Left renal cortex interstitium (tissue), 4 donors: ENCODE measurements around the gene STAT5A. TPM values are rescaled to one million over a fixed set of nuclear protein-coding genes. Genes with fewer than 3 reads are reported as not detected.
"Not testable (repeated sequence)": the region's sequence is repeated elsewhere in the genome, so short reads cannot be mapped to it uniquely, and the experiment has no call there.

ENCODE experiments used
- DNase-seq, 4 donors: peaks; one replicate each; pipeline ENCODE4 v3.0.0-alpha.2; 2013; ENCODE audit warnings: low read depth in 4 of 4, low spot score in 2 of 4, missing footprints in 1 of 4
- polyA plus RNA-seq, 4 donors: library from polyadenylated mRNA; unstranded; fragments of 120-200 nt; gene quantifications; one replicate each; pipeline ENCODE4 v1.2.1, GENCODE V29; 2013; ENCODE audit not compliant: insufficient read length in 4 of 4

STAT5A gene
- polyA plus RNA-seq, 4 donors: 5.5 to 8.7 (median 7.4) TPM

DNA sequence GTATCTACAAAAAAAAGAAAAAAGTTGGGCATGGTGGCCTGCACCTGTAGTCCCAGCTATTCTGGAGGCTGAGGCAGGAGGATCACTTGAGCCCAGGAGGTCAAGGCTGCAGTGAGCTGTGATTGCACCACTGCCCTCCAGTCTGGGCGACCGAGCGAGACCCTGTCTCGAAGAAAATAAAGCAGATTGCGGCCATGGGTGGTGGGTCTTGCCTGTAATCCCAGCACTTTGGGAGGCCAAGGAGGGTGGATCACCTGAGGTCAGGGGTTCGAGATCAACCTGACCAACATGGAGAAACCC lies 16.7 kb downstream of the STAT5A start:
- not testable (repeated sequence) for DNase-seq

DNA sequence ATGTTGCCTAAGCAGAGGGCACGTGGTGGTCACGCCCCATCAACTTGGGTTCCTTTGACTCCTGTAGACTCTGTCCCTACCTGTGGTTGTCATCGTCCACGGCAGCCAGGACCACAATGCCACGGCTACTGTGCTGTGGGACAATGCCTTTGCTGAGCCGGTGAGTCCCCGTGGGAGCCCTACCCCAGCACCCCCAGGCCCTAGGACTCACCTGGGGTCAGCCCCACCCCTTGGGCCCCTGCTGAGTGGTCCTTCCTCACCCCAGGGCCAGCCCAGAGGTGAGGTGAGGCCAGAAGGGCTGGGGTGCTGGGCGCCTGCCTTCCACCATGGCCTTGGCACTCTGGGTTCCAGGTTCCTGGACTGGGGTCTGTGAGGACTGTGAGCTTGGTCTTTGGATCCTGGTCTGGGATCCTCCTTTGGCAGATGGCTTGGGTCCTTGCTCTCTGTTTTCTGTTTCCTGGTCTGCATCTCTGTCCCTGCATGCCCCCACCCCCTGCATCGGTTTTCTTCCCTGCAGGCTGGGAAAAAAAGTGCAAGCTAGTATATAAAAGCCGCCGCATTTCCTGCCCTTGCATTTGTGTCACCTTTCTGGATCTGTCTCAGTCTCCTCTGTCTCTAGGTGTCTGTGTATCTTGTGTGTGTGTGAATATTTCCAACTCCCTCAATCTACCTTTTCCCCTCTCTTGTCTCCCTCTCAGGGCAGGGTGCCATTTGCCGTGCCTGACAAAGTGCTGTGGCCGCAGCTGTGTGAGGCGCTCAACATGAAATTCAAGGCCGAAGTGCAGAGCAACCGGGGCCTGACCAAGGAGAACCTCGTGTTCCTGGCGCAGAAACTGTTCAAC lies 17.5 kb downstream of the STAT5A start:
- no peak for DNase-seq

DNA sequence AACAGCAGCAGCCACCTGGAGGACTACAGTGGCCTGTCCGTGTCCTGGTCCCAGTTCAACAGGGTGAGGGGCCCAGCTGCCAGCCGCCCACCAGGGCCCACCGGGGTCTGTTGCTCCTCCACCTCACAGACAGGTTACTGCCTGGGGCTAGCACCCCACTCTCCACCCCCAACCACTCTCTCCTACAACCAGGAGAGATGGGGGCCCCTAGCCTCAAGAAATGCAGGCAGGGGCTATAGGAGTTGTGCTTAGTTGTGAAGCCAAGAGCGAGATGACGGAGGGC lies 18.0 kb downstream of the STAT5A start:
- no peak for DNase-seq

DNA sequence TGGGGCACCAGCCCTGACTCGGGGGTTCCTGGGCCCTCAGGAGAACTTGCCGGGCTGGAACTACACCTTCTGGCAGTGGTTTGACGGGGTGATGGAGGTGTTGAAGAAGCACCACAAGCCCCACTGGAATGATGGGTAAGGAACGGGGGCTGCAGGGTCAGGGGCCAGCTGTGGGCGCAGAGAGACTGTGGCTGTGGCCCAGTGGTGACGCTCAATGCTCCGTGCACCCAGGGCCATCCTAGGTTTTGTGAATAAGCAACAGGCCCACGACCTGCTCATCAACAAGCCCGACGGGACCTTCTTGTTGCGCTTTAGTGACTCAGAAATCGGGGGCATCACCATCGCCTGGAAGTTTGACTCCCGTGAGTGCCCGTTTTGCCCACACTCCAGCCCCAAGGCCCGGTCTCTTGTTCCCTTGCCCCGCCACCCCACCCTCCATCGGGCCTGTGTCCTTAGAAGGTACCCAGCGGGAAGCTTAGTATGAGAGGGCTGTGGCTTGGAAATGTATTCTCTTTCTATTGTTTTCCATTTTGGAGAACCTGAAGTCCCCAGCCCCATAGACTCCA lies 19.1 kb downstream of the STAT5A start:
- no peak for DNase-seq

DNA sequence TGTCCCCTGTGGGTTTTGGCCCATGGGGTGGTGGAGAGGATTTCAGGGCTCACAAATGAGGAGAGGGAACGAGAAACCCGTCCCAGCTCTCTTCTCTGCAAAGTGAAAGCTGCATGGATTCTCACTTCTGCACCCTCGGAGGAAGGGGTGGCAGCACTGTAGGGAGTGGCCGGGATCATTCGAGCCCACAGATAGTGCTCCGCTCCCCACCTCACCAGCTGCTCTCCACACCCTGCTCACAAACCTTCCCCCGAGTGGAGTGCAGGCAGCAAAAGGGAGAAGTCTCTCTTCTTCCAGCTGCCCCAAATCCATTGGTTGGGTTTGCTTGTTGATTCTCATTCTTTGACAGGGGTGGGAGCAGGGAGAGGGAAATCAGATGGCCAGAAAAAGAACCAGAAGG lies 20.1 kb downstream of the STAT5A start:
- DNase-seq: no peak

DNA sequence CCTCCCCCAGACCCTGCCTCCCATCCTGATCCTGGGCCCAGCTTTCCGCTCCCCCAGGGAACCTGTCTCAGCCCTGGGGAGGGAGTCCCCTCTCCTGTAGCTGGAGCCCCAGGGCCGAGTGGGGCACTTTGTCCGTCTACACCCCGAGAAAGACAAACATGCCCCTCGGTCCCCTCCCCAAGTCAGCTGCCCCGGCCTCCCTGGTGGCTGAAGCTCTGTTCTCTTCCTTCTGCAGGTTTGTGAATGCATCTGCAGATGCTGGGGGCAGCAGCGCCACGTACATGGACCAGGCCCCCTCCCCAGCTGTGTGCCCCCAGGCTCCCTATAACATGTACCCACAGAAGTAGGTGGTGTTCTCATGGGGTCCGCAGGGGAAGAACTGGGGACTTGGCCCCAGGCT lies 20.8 kb downstream of the STAT5A start:
- no peak for DNase-seq

DNA sequence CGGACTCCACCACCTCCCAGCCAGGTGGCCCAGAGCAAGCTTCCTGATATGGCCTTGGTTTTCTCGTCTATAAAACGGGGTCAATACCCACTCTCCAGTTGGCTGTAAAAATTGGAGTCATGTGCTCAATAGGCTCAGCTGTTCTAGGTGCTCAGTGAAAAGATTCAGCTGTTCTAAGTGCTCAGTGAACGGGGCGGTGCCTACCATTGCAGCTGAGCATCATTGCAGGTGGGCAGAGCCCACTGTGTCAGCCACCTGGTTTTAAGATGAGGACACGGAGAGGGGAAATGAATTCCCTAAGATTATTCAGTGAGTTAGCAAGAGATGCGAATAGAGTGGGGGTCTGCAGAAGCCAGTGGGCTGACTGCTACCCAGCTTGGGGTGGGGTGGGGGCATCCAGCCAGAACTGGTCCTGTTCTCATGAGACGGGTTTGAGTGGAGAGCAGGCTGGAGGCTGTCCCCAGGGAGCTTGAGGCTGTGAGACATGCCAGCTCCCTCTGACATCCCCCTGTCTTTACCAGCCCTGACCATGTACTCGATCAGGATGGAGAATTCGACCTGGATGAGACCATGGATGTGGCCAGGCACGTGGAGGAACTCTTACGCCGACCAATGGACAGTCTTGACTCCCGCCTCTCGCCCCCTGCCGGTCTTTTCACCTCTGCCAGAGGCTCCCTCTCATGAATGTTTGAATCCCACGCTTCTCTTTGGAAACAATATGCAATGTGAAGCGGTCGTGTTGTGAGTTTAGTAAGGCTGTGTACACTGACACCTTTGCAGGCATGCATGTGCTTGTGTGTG lies 21.9 kb downstream of the STAT5A start:
- DNase-seq: no peak

DNA sequence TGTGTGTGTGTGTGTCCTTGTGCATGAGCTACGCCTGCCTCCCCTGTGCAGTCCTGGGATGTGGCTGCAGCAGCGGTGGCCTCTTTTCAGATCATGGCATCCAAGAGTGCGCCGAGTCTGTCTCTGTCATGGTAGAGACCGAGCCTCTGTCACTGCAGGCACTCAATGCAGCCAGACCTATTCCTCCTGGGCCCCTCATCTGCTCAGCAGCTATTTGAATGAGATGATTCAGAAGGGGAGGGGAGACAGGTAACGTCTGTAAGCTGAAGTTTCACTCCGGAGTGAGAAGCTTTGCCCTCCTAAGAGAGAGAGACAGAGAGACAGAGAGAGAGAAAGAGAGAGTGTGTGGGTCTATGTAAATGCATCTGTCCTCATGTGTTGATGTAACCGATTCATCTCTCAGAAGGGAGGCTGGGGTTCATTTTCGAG lies 22.5 kb downstream of the STAT5A start:
- no peak for DNase-seq

DNA sequence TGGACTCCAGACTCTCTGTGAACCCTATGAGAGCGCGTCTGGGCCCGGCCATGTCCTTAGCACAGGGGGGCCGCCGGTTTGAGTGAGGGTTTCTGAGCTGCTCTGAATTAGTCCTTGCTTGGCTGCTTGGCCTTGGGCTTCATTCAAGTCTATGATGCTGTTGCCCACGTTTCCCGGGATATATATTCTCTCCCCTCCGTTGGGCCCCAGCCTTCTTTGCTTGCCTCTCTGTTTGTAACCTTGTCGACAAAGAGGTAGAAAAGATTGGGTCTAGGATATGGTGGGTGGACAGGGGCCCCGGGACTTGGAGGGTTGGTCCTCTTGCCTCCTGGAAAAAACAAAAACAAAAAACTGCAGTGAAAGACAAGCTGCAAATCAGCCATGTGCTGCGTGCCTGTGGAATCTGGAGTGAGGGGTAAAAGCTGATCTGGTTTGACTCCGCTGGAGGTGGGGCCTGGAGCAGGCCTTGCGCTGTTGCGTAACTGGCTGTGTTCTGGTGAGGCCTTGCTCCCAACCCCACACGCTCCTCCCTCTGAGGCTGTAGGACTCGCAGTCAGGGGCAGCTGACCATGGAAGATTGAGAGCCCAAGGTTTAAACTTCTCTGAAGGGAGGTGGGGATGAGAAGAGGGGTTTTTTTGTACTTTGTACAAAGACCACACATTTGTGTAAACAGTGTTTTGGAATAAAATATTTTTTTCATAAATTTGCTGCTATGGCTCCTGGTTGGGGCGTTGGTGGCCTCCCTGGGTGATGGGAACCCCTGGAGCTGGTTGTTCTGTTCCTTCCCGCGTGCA lies 23.1 kb downstream of the STAT5A start:
- peak in 3 of 4 donors; percentile 63 to 87 (median 79) for DNase-seq

DNA sequence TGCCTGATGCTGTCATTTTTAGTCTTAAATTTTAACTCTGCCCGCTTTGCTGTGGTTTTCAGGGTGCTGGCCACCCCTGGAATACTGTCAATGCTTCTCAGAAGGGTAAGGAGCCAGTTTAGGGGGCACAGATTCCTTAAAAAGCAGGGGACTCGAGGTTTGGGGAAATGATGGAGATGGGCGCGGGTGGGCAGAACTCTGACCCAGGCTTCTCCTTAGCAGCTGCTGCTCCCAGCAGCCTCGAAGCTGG lies 23.7 kb downstream of the STAT5A start:
- no peak for DNase-seq

DNA sequence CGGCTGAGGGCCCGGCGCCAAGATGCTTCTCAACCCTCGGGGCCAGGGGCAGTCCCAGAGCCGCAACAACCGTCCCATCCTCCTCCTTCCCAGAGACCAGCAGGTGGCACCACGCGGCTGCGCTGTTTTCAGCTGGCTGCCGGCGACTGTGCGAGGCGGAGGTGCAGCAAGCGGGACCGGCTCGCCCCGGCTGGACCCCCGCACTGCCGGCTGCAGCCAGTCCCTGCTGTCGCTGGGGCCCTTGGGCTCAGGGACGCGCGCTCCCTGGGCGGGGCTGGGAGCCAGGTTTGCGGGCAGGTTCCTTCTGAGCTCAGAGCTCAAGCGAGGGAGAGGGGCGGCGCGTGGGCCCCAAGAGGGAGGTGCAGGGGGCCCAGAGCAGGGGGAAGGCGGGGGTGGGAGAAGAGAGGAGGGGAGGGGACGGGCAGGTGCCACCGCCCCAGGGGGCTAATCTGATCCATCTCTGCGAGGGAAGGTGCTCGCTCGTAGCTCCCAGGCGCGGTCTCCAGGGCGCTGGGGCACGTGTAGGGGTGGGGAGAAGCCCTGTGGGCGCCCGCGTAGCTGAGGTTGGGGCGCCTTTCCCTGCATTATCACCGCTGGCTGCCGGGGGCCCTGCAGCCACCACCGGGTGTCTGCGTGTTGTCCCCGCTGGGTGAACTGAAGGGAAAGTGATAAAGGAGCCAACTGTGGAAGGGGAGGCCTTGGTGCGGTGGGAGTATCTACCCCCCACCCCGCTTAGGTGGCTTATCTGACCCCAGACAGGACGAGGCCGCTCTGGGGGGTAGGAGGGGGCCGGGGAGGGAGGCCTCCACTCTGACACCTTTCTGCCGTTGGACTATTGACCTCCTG lies 24.2 kb downstream of the STAT5A start:
- DNase-seq: peak in 3 of 4 donors; percentile 61 to 80 (median 79)

DNA sequence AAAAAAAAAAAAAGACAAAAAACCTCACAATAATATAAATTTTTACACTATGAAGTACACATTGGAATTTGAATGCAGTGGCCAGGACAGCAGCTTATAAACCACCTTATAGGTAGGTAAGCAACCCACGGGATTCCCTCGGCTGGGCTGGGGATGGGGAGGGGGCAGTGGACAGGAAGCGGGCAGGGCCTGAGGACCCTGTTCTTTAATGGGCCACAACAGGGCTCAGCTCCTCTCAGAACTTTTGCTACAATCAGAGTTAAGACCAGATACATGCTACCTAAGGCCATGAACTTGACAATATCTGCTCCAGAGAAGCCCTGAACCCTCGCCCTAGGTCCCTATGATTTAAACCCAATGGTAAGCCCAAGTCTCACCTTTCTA lies 25.1 kb downstream of the STAT5A start:
- DNase-seq: no peak

DNA sequence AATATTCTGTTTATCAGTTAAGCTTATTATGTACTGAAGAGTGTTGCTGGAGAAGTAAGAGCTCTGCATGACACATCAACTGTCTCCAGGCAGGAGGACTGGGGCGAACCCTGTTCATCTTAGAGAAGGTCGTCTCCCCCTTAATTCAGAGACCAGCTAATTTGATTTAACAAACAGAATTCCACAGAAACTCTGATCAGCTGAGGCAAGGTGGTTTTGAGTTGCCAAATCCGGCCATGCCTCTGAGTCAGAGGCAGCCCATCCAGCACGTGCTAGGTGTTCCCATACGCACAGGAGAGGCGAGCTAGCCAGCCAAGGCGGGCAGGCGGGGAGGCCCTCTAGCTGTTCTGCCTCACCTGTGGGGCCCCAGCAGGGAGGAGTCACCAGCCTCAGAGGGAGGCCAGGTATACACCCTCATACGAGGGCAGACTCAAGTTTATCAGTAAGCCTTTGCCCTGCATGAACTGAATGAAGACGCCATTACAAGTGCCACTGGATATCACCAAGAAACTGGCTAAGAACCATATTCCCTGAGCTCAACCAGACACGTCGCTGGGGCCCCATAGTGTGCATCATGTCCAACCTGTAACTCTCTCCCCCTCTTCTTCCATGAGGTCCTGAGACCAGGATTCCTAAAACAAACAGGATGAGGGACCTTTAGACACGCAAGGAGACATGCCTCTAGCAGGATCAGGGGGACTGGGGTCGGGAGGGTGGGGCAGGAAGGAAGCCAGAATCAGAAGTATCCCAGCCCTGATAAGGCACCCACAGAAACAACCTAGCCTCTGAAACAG lies 25.7 kb downstream of the STAT5A start:
- DNase-seq: no peak

DNA sequence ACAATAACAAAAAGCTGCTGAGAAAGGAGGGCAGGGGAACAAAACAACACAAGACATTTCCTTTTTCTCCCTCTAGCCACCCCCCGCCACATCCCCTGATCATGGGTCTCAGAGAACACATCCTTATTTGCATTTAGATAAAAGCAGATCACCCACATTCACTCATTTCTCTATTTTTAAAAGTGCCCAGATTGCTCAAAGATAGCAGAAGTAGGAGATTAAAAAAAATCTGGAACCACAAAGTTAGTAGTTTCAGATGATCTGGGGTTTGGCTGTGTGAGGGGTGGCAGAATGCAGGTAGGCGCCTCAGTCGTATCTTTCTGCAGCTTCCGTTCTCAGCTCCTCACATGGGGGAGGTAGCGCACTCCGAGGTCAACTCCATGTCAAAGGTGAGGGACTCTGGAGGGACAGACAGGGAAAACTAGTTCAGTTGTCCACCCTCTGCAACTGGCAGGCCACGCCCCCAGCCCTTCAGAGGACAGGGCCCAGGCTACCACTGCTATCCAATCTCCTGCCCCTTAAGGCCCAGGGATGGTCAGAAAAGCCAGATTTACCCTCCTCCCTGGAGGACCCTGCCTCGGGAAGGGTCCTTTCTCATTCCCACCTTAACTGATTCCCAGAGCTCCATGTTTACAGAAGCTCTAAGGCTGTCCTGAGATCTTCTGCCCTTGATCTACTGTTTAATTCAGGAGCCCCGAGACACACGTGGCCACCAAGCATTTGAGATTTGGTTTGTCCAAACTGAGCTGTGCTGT lies 27.3 kb downstream of the STAT5A start:
- no peak for DNase-seq

DNA sequence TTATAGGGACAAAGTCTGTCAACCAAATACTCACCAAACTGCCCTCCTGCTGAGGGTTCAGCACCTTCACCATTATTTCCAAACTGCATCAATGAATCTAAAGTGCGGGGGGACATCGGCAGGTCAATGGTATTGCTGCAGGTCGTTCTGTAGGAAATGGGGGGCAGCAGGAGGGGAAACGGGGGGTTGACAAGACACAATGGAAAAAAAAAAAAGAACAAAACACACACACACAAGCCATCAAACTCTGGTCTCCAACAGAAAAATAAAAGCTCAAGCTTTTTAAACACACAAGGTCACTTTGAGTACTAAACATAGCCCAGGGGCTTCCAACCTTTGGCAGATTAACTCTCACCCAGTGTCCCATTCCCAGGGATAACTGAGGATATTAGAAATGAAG lies 28.5 kb downstream of the STAT5A start:
- DNase-seq: no peak

DNA sequence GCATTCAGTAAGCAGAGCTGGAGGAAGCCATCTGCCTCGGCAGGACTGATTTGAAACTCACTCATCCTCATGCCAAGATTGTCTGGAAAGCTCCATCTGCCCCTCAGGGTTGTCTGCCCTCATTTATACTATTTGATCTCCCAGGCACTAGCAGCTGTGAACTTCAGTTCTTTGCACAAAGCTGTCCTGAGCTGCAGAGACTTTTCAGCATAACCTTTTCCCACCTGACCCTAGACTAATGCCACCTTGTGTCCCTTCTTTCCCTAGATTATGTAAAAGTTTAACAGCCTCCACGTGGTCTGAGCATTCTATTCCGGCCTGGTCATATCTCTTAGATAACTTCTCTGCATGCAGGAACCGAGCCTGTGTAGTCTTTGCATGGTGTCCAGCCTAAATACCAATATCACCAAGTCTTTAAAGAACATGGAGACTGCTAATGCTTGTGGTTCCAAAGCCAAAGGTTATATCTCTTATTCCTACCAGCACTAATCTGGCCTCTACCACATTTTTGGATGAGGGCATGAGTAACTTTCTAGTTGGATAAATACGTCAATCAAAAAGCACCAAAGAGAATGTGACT lies 29.1 kb downstream of the STAT5A start:
- no peak for DNase-seq

DNA sequence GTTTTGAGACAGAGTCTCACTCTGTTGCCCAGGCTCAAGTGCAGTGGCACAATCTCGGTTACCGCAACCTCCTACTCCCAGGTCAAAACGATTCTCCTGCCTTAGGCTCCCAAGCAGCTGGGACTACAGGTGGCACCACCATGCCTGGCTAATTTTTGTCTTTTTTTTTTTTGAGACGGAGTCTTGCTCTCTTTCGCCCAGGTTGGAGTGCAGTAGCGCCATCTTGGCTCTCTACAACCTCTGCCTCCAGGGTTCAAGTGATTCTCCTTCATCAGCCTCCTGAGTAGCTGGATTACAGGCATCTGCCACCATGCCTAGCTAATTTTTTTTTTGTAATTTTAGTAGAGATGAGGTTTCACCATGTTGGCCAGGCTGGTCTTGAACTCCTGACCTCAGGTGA lies 29.7 kb downstream of the STAT5A start:
- not testable (repeated sequence) for DNase-seq

DNA sequence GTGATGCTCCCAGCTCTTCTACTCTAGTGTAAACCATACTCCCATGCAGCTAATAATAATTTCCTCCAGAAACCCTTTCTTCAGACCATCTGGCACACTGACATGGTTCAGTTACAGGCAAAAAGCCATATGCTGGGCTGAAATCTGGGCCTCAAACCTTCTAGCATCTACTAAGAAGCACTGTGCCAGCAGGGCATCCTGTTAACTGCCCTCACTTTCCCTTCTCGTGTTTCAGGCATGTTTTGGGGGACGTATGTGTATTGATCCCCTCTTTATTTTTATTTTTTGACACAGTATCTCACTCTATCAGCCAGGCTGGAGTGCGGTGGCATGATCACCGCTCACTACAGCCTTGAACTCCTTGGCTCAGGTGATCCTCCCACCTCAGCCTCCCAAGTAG lies 33.3 kb downstream of the STAT5A start:
- DNase-seq: no peak
